GM18951 (cell line): ENCODE results near the gene ABCA2.

Source experiments
- POLR2A ChIP-seq: IDR thresholded peaks from 4 replicates; pipeline ENCODE4 v1.6.1; 2011; ENCODE audit warnings: mild to moderate bottlenecking; ENCODE audit not compliant: insufficient read length, insufficient read depth; ENCODE audit errors: extremely low read depth
- in situ Hi-C: fragments of 300-500 bp; cut with MboI; formaldehyde crosslinking; loops from one replicate; pipeline ENCODE4 v1.12.0; 2022; ENCODE audit warnings: low sequenced_read_pairs, mixed read lengths, inconsistent platforms; ENCODE audit not compliant: unreplicated experiment

The ABCA2 gene

DNA sequence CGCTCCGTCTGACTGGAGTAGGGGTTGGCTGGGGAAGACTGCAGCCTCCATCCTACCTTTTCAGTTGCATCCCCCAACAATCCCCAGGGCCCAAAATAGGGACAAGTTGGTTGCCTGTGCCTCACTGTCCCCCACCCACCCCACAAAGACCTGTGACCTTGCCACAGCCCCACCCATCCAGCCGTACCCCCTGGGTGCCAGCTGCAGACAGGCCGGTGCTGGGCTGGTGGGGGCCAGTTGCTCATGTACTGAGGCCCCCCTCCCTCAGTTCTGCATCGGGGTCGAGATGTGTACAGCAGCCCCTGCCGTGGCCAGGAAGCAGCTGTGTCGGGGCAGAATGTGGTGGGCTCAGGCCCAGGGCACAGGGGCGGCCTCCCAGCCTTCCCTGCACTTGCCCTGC is 44.9 kb downstream of the ABCA2 start:
- in situ Hi-C loops = no loop called here
- no peak for TF ChIP-seq POLR2A

DNA sequence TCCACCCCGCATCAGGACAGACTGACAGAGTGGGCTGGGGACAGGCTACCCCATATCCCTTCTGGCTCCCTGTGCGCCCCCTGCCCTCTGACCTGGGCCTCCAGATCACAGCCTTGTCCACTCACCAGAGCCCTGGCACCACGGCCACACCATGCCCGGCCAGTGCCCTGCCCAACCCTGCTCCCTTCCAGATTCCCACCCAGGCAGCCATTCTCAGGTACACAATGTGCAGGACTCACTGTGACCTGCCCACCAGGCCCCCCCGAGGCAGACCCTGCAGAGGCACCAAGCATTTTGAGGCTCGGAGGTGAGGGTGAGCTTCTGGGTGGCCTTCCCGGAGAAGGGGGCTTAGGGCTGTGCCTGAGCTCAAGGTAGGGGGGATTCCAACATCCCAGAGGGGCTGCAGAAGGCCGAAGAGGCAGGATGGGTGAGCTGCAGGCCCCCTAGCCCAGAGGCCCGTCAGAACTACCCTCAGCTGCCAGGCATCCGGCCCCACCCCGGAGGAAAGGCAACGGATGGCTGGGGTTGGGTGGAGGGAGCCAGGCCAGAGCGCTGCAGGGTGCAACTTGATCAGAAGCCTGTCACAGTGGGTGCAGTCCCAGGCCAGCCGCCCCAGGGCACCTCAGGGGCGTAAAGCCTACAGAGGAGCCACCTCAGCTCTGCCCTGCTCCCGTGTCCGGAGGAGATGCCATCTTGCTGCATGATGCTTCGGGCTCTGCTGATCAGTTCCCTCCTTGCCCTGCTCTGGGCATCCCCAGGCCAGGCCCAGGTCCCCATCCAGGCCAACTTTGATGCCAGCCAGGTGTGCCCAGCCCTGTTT is 45.6 kb downstream of the ABCA2 start, which contains the start of gene LCNL1:
Gene LCNL1 (plus strand): TSS at position 762 of the 820 bp plus-strand sequence. CDS start 594 bp downstream, outside the sequence.
- no peak for TF ChIP-seq POLR2A
- in situ Hi-C loops = no loop called here

DNA sequence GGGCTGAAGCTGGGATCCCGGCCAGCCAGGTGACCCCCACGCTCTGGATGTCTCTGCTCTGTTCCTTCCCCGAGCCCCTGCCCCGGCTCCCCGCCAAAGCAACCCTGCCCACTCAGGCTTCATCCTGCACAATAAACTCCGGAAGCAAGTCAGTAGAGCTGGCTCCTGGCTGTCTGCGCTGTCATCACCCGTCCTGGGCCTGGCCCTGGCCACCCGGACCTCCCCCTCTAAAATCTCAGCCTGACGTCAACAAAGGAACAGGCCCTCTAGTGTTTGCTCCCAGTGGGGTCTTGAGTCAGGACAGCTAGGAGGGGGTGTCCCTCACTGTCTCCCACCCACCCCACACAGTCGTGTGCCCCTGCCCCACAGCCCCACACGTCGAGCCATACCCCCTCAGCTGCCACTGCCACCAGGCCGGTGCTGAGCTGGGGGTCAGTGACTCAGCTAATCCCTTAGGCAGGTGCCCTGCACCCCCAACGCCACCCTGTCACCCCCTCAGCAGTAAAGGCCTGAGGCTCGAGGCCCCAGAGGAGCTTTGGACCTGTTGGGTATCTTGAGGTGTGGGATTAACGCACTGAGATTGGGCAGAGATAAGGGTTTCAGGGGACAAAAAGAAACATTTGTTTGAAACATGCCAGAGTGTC is 46.3 kb downstream of the ABCA2 start:
- in situ Hi-C loops = no loop called here
- no peak for TF ChIP-seq POLR2A

DNA sequence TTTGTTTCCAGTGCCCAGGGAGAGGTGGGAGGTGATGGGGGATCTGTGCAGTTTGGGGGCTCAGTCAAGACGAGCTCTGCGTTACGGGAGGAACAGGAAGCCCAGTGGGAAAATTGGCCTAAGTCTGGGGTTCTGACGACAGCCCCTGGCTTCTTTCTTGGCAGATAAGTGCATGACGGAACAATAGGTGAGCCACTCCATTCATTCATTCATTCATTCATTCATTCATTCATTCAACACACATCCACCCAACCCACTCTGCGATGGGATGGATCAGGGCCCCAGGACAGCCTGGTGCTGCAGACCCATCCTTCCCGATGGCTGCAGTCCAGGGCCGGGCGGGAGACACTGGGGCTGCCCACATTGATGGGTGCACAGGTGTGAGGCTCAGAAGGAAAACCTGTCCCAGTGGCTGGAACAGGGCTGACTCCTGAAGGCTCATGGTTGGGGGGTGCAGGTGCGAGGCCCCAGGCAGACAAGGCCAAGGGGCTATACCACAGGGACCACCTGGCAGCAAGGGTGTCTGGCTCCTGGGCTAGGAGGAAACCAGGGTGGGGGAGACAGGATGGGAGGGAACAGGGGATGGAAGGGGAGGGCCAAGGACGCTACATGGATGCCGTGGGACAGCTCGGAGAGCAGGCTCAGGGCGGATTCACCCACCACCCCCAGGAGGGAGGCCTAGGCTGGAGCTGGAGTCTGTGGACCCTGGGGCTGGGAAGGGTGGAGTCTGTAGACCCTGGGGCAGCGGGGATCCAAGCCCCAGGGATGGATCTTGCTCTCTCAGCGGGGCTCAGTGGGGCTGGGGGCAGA is 47.2 kb downstream of the ABCA2 start:
- in situ Hi-C loops = no loop called here
- TF ChIP-seq POLR2A = no peak

DNA sequence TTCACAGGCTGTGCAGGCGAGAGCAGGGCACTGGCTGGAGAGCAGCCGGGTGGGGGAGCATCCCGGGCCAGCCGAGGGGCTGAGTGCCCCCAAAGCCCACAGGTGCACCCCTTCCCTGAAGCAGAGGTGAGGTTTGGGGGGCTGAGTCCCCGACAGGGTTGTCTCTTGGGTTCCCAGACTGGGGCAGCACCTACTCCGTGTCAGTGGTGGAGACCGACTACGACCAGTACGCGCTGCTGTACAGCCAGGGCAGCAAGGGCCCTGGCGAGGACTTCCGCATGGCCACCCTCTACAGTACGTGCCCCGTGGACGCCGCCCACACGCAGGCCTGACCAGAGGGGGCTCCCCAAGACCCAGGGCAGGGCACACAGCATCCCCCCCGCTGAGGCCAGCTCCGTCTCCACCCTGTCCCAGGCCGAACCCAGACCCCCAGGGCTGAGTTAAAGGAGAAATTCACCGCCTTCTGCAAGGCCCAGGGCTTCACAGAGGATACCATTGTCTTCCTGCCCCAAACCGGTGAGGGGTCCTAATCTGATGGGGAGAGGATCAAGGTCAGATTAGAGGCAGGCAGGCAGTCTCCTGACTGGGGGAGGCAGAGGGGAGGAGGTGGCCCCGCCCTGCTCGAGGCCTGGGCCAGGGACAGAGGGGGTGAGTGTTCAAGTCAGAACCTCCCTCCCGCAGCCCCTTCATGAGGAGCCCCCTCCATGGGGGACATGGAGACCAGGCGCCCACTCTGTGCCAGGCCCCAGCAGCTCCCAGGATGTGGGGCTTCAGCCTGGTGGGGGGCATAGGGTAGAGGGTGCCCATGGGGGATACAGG is 48.1 kb downstream of the ABCA2 start:
- in situ Hi-C loops = no loop called here
- no peak for TF ChIP-seq POLR2A

DNA sequence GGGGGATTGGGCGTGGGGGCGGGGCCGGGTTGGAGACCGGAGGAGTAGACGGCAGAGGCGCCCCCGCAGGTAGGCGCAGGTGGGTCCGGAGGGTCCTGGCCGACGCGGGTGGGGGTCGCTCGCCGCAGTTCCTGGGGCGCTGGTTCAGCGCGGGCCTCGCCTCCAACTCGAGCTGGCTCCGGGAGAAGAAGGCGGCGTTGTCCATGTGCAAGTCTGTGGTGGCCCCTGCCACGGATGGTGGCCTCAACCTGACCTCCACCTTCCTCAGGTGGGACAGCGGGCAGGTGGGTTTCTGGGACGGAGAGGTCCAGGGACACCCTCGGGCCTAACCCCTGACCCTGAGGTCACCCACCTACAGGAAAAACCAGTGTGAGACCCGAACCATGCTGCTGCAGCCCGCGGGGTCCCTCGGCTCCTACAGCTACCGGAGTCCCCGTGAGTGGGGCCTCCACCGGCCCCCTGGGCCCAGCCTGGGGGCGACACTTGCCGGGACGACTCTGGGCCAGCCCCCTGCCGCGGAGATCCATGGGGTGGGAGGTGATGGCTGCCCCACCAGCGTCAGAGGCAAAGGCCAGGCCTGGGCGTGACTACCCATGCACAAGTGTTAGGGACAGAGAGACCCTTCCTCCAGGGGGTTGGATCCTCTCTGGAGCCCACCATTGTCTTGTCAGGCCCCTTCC is 49.0 kb downstream of the ABCA2 start:
- TF ChIP-seq POLR2A = no peak
- in situ Hi-C loops = no loop called here

DNA sequence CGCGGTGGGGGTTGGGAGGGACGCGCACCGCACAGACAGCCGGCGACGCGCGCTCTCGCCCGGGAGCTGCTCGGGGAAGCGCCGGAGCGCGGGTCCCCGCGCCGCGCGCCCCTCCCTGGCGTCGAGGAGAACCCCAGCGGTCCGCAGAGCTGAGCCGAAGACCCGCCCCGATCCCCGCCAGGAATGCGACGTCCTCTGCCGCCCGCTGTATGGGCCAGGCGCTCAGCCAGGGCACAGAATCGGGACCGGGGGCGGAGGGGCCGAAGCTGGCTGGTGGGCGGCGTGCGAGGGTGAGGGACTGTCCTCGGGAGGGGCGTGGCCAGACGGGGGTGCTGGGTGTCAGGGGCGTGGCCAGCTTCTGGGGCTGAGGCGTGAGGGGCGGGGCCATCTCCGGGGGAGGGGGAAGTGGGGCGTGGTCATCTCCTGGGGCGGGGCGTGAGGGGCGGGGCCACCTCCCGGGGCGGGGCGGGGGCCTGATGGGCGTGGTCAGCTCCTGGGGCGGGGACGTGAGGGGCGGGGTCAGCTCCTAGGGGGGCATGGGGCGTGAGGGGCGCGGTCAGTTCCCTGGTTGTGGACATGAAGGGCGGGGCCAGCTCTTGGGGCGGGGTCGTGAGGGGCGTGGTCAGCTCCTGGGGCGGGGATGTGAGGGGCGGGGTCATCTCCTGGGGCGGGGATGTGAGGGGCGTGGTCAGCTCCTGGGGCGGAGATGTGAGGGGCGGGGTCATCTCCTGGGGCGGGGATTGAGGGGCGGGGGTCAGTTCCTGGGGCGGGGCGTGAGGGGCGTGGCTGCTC is 49.8 kb downstream of the ABCA2 start:
- TF ChIP-seq POLR2A = no peak
- in situ Hi-C loops = no loop called here

DNA sequence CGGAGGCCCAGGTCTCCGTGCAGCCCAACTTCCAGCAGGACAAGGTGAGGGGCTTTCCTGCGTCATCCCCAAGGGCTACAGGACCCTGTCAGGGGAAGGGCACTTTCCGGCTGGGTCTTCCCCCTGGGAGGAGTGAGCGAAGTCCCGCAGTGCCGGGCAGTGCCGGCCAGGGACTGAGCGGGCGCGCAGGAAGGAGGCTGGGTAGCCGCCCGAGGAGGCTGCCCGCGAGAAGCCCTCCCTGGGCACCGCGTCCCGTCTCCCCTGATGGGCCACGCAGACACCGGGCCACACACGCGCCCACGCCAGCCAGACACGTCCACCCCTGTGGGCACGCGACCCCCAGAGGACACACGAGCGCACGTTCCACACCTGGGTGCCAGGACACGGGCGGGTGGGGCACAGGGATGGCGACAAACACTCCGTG is 50.4 kb downstream of the ABCA2 start:
- no peak for TF ChIP-seq POLR2A
- in situ Hi-C loops = no loop called here

DNA sequence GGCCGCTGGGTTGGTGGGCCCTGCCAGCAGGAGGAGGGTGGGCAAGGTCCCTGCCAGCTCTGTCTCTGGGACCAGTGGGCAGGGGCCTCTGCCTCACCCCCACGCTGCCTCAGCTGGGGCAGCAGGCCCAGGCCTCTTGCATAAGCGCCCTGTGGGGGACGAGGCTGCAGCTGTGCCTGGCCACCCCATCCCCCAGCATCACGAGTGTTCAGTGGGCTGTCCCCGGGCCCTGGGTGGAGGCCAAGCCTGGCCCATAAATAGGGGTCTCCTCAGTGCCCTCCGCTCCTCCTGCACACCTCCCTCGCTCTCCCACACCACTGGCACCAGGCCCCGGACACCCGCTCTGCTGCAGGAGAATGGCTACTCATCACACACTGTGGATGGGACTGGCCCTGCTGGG is 50.8 kb downstream of the ABCA2 start, which contains the start of gene PTGDS:
Gene PTGDS (plus strand): TSS at position 282 of the 400 bp plus-strand sequence. CDS start 75 bp downstream, at position 357.
- no peak for TF ChIP-seq POLR2A
- in situ Hi-C loops = no loop called here

DNA sequence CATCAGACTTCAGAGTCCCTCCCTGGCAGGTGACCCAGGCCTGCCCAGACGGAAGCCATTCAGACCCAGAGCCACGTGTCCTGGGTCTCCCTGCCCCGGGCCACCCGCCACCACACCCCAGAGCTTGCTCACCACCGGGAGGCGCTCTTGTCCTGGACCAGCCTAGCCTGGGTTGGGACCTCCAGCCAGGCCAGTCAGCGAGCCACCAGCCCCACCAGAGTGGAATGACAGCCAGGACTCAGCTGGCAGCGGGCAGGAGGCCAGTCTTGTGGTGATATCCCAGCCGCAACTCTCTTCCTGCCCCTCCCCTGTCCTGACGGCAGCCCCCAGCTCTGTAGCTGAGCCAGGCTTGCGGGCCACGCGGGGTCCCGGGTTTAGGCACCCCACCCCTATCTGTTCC is 52.4 kb downstream of the ABCA2 start:
- no peak for TF ChIP-seq POLR2A
- in situ Hi-C loops = no loop called here

DNA sequence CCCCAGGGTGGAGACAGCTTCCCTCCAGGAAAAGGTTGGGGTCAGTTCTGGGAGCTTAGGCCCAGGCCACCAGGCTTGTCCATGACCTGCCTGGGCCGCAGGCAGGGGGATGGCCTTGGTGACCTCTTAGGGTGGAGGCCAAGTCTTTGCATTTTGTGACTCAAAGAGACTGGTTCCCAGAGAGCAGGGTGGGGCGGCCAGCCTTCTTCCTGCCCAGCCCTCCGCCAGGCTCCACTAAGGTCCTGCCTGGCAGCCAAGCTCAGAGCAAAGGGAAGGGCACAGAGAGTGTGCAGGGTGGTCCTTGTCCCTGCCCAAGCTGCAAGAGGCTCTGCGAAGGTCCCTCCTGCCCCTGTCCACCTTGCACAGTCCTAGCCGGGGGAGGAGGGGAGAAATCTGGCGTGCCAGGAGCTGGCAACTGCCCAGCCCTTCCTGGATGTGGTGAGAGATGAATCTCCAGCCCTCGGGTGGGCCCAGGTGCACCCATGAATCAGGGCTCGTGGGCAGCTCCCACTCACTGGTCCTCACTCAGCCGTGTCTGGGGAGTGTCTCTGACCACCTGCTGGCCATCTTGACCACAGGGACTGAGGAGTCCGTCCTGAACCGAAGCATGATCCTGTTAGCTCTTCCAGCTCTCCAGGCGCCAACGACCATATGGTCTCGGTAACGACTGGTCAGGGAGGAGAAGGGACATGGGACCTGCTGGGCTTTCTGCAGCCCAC is 53.1 kb downstream of the ABCA2 start:
- in situ Hi-C loops = no loop called here
- TF ChIP-seq POLR2A = no peak
